HepG2 (cell line): Measurements from ENCODE around the gene LAMB2. TPM values are rescaled to one million over a fixed set of nuclear protein-coding genes. Genes with fewer than 3 reads are reported as not detected.

Experiments
- ATAC-seq: fragments of 200-7000 bp; cut with Tn5 transposase; 3 replicates; pipeline ENCODE4 v1.9.1; 2020; ENCODE audit warnings: mild to moderate bottlenecking, moderate library complexity
- BruUV-seq: library from RNA; stranded (reverse); fragments of 400-500 nt; replicated peaks from 2 replicates; lab custom pipeline; 2021; lab: Mats Ljungman, UMichigan
- CTCF ChIA-PET: fragments of 300-600 bp; formaldehyde crosslinking; extraction: SDS; loops from one replicate; lab custom pipeline; 2021; ENCODE audit warnings: low total read pairs, inconsistent platforms, low intra/inter-chr PET ratio; lab: Yijun Ruan, JAX
- POLR2A ChIA-PET: fragments of 350-600 bp; sonication (Branson Sonifier 250); formaldehyde crosslinking; loops from one replicate; lab custom pipeline; 2020; ENCODE audit warnings: antibody characterized with exemption, inconsistent platforms; lab: Yijun Ruan, JAX
- DNase-seq: peaks from one replicate; pipeline ENCODE4 v3.0.0-alpha.2; 2015; ENCODE audit warnings: low spot score
- FAIRE-seq: peaks from 3 replicates; lab custom pipeline; 2011; peaks lifted over from hg19 to GRCh38; lab: Jason Lieb, UNC
- H2AFZ ChIP-seq: one replicate; pipeline ENCODE4 v1.6.1; 2011; ENCODE audit warnings: low read length, inconsistent platforms
- H3K27ac ChIP-seq: fragments of 300-600 bp; 3 replicates; pipeline ENCODE4 v1.8.0; 2011; ENCODE audit warnings: mixed run types, mild to moderate bottlenecking, mixed read lengths, low read length, inconsistent platforms; ENCODE audit not compliant: insufficient read depth; ENCODE audit errors: extremely low read length
- H3K27me3 ChIP-seq, 2 experiments: fragments of 200-600 bp in 1 of 2; 2 replicates in 1 of 2; 3 replicates in 1 of 2; pipeline versions ENCODE4 v1.6.0 to v1.8.0; 2011; ENCODE audit warnings: low read length in 2 of 2, mild to moderate bottlenecking in 2 of 2, moderate library complexity in 2 of 2, inconsistent platforms in 1 of 2; ENCODE audit not compliant: insufficient read depth in 2 of 2, control insufficient read depth in 1 of 2
- H3K36me3 ChIP-seq, 2 experiments: fragments of 200-600 bp in 1 of 2; replicated peaks in 1 of 2; 2 replicates in 1 of 2; 3 replicates in 1 of 2; pipeline versions ENCODE4 v1.5.1 to v1.8.0; 2011; ENCODE audit warnings: low read length in 2 of 2, inconsistent platforms in 1 of 2; ENCODE audit not compliant: insufficient read depth in 2 of 2, control insufficient read depth in 1 of 2
- H3K4me1 ChIP-seq: 2 replicates; pipeline ENCODE4 v1.5.1; 2012; ENCODE audit warnings: low read length, inconsistent platforms; ENCODE audit not compliant: insufficient read depth
- H3K4me2 ChIP-seq: 2 replicates; pipeline ENCODE4 v1.6.0; 2011; ENCODE audit warnings: low read depth, low read length, inconsistent platforms
- H3K4me3 ChIP-seq, 3 experiments: fragments of 200-600 bp in 1 of 3; sonication (generic), shearing (Covaris generic) in 1 of 3; replicated peaks in 1 of 3; 2 replicates each; pipeline ENCODE4 v1.5.1; 2011 to 2016; ENCODE audit warnings: low read length in 3 of 3, inconsistent platforms in 2 of 3, low read depth in 2 of 3, mild to moderate bottlenecking in 2 of 3, control low read depth in 1 of 3, mixed read lengths in 1 of 3; ENCODE audit not compliant: insufficient read depth in 1 of 3
- H3K79me2 ChIP-seq: one replicate; pipeline ENCODE4 v1.6.1; 2011; ENCODE audit warnings: low read length, inconsistent platforms; ENCODE audit not compliant: insufficient read depth
- H3K9ac ChIP-seq: 2 replicates; pipeline ENCODE4 v1.6.0; 2011; ENCODE audit warnings: mild to moderate bottlenecking, low read depth, low read length, inconsistent platforms; ENCODE audit not compliant: insufficient read depth
- H3K9me3 ChIP-seq: 2 replicates; pipeline ENCODE4 v1.5.1; 2012; ENCODE audit warnings: mild to moderate bottlenecking, low read length
- H4K20me1 ChIP-seq: 2 replicates; pipeline ENCODE4 v1.6.0; 2011; ENCODE audit warnings: inconsistent platforms, mild to moderate bottlenecking, low read length, moderate library complexity; ENCODE audit not compliant: insufficient read depth
- ATRX ChIP-seq: sonication (generic); formaldehyde crosslinking; IDR thresholded peaks from 2 replicates; pipeline ENCODE4 v1.4.0; 2020; ENCODE audit warnings: missing genetic modification reagents, borderline replicate concordance
- CERS6 ChIP-seq: sonication (generic); formaldehyde crosslinking; IDR thresholded peaks from 2 replicates; pipeline ENCODE4 v1.5.0; 2020; ENCODE audit warnings: missing genetic modification reagents
- CHCHD3 ChIP-seq: sonication (generic); formaldehyde crosslinking; IDR thresholded peaks from 2 replicates; pipeline ENCODE4 v1.8.0; 2022; ENCODE audit warnings: mild to moderate bottlenecking, missing genetic modification reagents, moderate library complexity
- GABPA ChIP-seq, 2 experiments: IDR thresholded peaks; 2 replicates each; pipeline ENCODE4 v1.6.1; 2011 to 2016; ENCODE audit warnings: low read depth in 2 of 2, low read length in 1 of 2, missing biosample characterization in 1 of 2, missing genetic modification characterization in 1 of 2
- POLR2A ChIP-seq, 2 experiments: IDR thresholded peaks; 2 replicates each; pipeline ENCODE4 v1.6.1; 2011; ENCODE audit warnings: low read depth in 2 of 2, low read length in 2 of 2, mild to moderate bottlenecking in 1 of 2, moderate library complexity in 1 of 2; ENCODE audit not compliant: insufficient read depth in 1 of 2
- RFX3 ChIP-seq: IDR thresholded peaks from 2 replicates; pipeline ENCODE4 v1.6.1; 2016; ENCODE audit warnings: missing biosample characterization, missing genetic modification reagents
- SNAPC2 ChIP-seq: sonication (generic); formaldehyde crosslinking; IDR thresholded peaks from 2 replicates; pipeline ENCODE4 v1.8.1; 2022; ENCODE audit warnings: mild to moderate bottlenecking, missing genetic modification reagents
- SYNCRIP ChIP-seq: fragments of 200-400 bp; formaldehyde crosslinking; IDR thresholded peaks from 2 replicates; pipeline ENCODE4 v1.6.1; 2018; ENCODE audit warnings: mild to moderate bottlenecking, low read depth, low read length; ENCODE audit not compliant: insufficient read depth
- TAF15 ChIP-seq: fragments of 200-400 bp; formaldehyde crosslinking; IDR thresholded peaks from one replicate; pipeline ENCODE4 v1.6.1; 2018; ENCODE audit warnings: mild to moderate bottlenecking, low read depth, low read length; ENCODE audit not compliant: poor library complexity, severe bottlenecking
- TFDP2 ChIP-seq: sonication (generic); formaldehyde crosslinking; IDR thresholded peaks from 2 replicates; pipeline ENCODE4 v1.4.0; 2020; ENCODE audit warnings: missing genetic modification reagents
- ZNF138 ChIP-seq: sonication (generic); formaldehyde crosslinking; IDR thresholded peaks from 2 replicates; pipeline ENCODE4 v1.5.0; 2020; ENCODE audit warnings: mild to moderate bottlenecking, low read depth, missing genetic modification reagents
- ZNF780A ChIP-seq: sonication (generic); formaldehyde crosslinking; IDR thresholded peaks from 2 replicates; pipeline ENCODE4 v1.8.0; 2022; ENCODE audit warnings: mild to moderate bottlenecking, missing genetic modification reagents, moderate library complexity
- WGBS: methylation state at CpG from one replicate; pipeline ENCODE4 v1.1.6; 2017; ENCODE audit warnings: low lambda C conversion rate; 5-methylcytosine and 5-hydroxymethylcytosine counted together
- in situ Hi-C: cut with HindIII; loops from 2 replicates; pipeline ENCODE4 v1.10.0; 2017; ENCODE audit warnings: low pct_unique_long_range_greater_than_20kb; ENCODE audit not compliant: extremely low pct_ligation_motif_present
- intact Hi-C: fragments of 100-400 bp; cut with micrococcal nuclease; formaldehyde crosslinking; loops from one replicate; pipeline ENCODE4 v1.10.0; 2022; ENCODE audit not compliant: unreplicated experiment
- polyA plus RNA-seq, 8 experiments: library from polyadenylated mRNA; depleted of rRNA in 3 of 8; stranded (reverse) in 7 of 8; unstranded in 1 of 8; fragments of >200 nt; fragmentation: Illumina TruSeq in 4 of 8; extraction: Trizol in 4 of 8; gene quantifications; 2 replicates each; pipeline versions ENCODE4 v1.2.1 to v1.2.3, GENCODE V29; 2011 to 2016; ENCODE audit warnings: low read depth in 4 of 8, missing spikeins in 1 of 8, mixed read lengths in 1 of 8; ENCODE audit not compliant: insufficient read depth in 1 of 8
- total RNA-seq, 5 experiments: library from RNA; depleted of rRNA; stranded (reverse); fragments of >200 nt; fragmentation: Illumina TruSeq; extraction: Trizol; gene quantifications; 2 replicates each; pipeline ENCODE4 v1.2.3, GENCODE V29; 2016; ENCODE audit warnings: low read depth in 1 of 5
- TF ChIP-seq, protein P1 (sequence below): sonication (generic); formaldehyde crosslinking; IDR thresholded peaks from 2 replicates; pipeline ENCODE4 v1.8.0; 2022; ENCODE audit warnings: missing genetic modification reagents, mild to moderate bottlenecking, inconsistent platforms, borderline replicate concordance

The LAMB2 gene
- total and polyA plus RNA-seq, 2 of the 13 experiments (the other 11 are each of a cell fraction or from before 2014, with no cell fraction given), result 208 to 443 TPM

GRCh38 chr3:49157289-49157688, 24.4 kb upstream of the LAMB2 start:
- Histone ChIP-seq H4K20me1 (no peaks in the 10 kb centered on the region), H3K9ac (no peak overlapping the region), H3K9me3 (no peaks in the 10 kb centered on the region), H3K27me3 (no peaks in the 10 kb centered on the region), H3K4me1 (peaks cover 14% of the 10 kb centered on the region), H2AFZ (no peak overlapping the region), H3K4me2 (no peak overlapping the region), H3K79me2 (no peaks in the 10 kb centered on the region), H3K36me3 (no peaks in the 10 kb centered on the region), H3K4me3 (no peak overlapping the region), H3K27ac (no peak overlapping the region)
- BruUV-seq, result no TSS peak
- whole genome bisulfite sequencing, result 26% methylated on average over 1 of the region's 1 CpG
- in situ Hi-C loops (loop anchor here (25.0 kb wide), 1 partner anchor 280 kb away; the partner anchor contains the start of gene NICN1), intact Hi-C loops (loop anchor here (5.0 kb wide), 1 partner anchor 170 kb away; no protein-coding TSS in a partner anchor)
- FAIRE-seq (no peak), DNase-seq (no peak), ATAC-seq (no peak)
- ChIA-PET CTCF (interaction anchor here (1.2 kb wide), 1 partner anchor 169 kb away, joined by 4 read pairs; no protein-coding TSS in a partner anchor), POLR2A (interaction anchor here (0.8 to 1.9 kb wide), 5 partner anchors 8 to 169 kb away, joined by 3 to 5 read pairs (median 4); partner anchors contain the start of genes KLHDC8B, LAMB2 and WDR6)
- no peak for TF ChIP-seq SNAPC2 (CRISPR knock-in tag)
- no peak for TF ChIP-seq RFX3 (CRISPR knock-in tag)
- TF ChIP-seq ZNF138 (CRISPR knock-in tag), result no peak
- TF ChIP-seq CERS6 (CRISPR knock-in tag), result no peak
- TF ChIP-seq, protein P1, sequence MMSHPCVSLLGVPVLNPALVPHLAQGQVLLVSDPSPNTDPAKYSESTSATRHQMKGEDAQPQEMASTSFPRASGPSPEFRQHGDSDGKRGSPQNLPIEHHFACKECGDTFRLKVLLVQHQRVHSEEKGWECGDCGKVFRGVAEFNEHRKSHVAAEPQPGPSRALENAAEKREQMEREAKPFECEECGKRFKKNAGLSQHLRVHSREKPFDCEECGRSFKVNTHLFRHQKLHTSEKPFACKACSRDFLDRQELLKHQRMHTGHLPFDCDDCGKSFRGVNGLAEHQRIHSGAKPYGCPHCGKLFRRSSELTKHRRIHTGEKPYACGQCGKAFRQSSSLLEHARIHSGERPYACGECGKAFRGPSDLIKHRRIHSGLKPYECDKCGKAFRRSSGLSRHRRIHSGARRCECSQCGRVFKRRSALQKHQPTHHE (CRISPR knock-in tag), result no peak
- no peak for TF ChIP-seq ZNF780A (CRISPR knock-in tag)
- no peak for TF ChIP-seq POLR2A (IDR thresholded peaks at IDR 0.05; ENCODE audit: insufficient read depth in 1 of 2, low read depth in 2 of 2, low read length in 2 of 2)
- TF ChIP-seq TFDP2, result no peak
- TF ChIP-seq ATRX, result no peak
- no peak for TF ChIP-seq TAF15
- no peak for TF ChIP-seq GABPA (IDR thresholded peaks at IDR 0.05; ENCODE audit: low read depth, low read length)
- TF ChIP-seq GABPA (CRISPR knock-in tag; IDR thresholded peaks at IDR 0.05; ENCODE audit: low read depth), result no peak
- TF ChIP-seq CHCHD3 (CRISPR knock-in tag), result no peak
- TF ChIP-seq SYNCRIP, result no peak
